Immature natural killer cell (primary cell): ENCODE data around the gene MRAP. TPM values are rescaled to one million over a fixed set of nuclear protein-coding genes. Genes with fewer than 3 reads are reported as not detected.
A peak's percentile ranks its signal among the peaks of the same experiment; 100 is the strongest.

ENCODE experiments used
- DNase-seq, 3 donors: peaks; one replicate each; pipeline ENCODE4 v3.0.0; 2022; ENCODE audit warnings: mixed read lengths in 1 of 3
- H3K27ac Mint-ChIP-seq, 6 donors: one replicate each; pipeline ENCODE4 v1.8.0; 2020; ENCODE audit warnings: mixed read lengths in 6 of 6, mild to moderate bottlenecking in 5 of 6, inconsistent platforms in 4 of 6, moderate library complexity in 3 of 6
- H3K27me3 Mint-ChIP-seq, 3 donors: one replicate each; pipeline ENCODE4 v1.8.0; 2020 to 2021; ENCODE audit warnings: low read depth in 3 of 3, mild to moderate bottlenecking in 3 of 3, mixed read lengths in 3 of 3, moderate library complexity in 3 of 3, inconsistent platforms in 1 of 3
- H3K36me3 Mint-ChIP-seq, 3 donors: one replicate each; pipeline ENCODE4 v1.8.0; 2020; ENCODE audit warnings: mixed read lengths in 3 of 3, inconsistent platforms in 2 of 3, mild to moderate bottlenecking in 2 of 3
- H3K4me1 Mint-ChIP-seq, 2 donors: one replicate each; pipeline ENCODE4 v1.8.0; 2020; ENCODE audit warnings: inconsistent platforms in 2 of 2, mild to moderate bottlenecking in 2 of 2, mixed read lengths in 2 of 2, moderate library complexity in 1 of 2
- H3K4me3 Mint-ChIP-seq, 5 donors: one replicate each; pipeline ENCODE4 v1.8.0; 2020; ENCODE audit warnings: mild to moderate bottlenecking in 5 of 5, mixed read lengths in 5 of 5, inconsistent platforms in 3 of 5, moderate library complexity in 3 of 5
- H3K9me3 Mint-ChIP-seq, 6 donors: one replicate each; pipeline ENCODE4 v1.8.0; 2020; ENCODE audit warnings: mild to moderate bottlenecking in 6 of 6, mixed read lengths in 6 of 6, inconsistent platforms in 4 of 6, moderate library complexity in 3 of 6
- polyA plus RNA-seq, 3 donors: library from polyadenylated mRNA; unstranded; fragments of 300-500 nt; fragmentation: Illumina TruSeq; gene quantifications; one replicate each; pipeline ENCODE4 v1.2.3, GENCODE V29; 2021

Gene MRAP
- polyA plus RNA-seq, 3 donors from 2014 or later, result not detected

GRCh38 chr21:32320059-32320458, 21.4 kb downstream of the MRAP start:
- no peak overlapping the region for H3K27ac Mint-ChIP-seq
- H3K9me3 Mint-ChIP-seq, result no peaks in the 10 kb centered on the region
- no peak for DNase-seq
- no peaks in the 10 kb centered on the region for H3K4me1 Mint-ChIP-seq
- H3K27me3 Mint-ChIP-seq, result no peaks in the 10 kb centered on the region
- H3K36me3 Mint-ChIP-seq, result peaks cover 18 to 51% (median 27%) of the 10 kb centered on the region in 3 donors
- no peak overlapping the region for H3K4me3 Mint-ChIP-seq

- no peak for DNase-seq
- H3K36me3 Mint-ChIP-seq, result peaks cover 23 to 57% (median 32%) of the 10 kb centered on the region in 3 donors
- no peaks in the 10 kb centered on the region for H3K27me3 Mint-ChIP-seq
- no peak overlapping the region for H3K4me3 Mint-ChIP-seq
- no peaks in the 10 kb centered on the region for H3K4me1 Mint-ChIP-seq
- H3K9me3 Mint-ChIP-seq, result no peaks in the 10 kb centered on the region
- no peak overlapping the region for H3K27ac Mint-ChIP-seq
These were observed 22.1 kb downstream of the MRAP start for GRCh38 chr21:32320726-32321125.

GRCh38 chr21:32321480-32321879, 22.8 kb downstream of the MRAP start:
- peaks cover 0 to 1% (median 0%) of the 10 kb centered on the region in 3 donors for H3K27me3 Mint-ChIP-seq
- peak overlapping the region in 1 of 6 donors; percentile 9 for H3K27ac Mint-ChIP-seq
- no peak for DNase-seq
- H3K4me3 Mint-ChIP-seq, result no peak overlapping the region
- no peaks in the 10 kb centered on the region for H3K4me1 Mint-ChIP-seq
- peaks cover 29 to 62% (median 38%) of the 10 kb centered on the region in 3 donors for H3K36me3 Mint-ChIP-seq
- no peaks in the 10 kb centered on the region for H3K9me3 Mint-ChIP-seq

GRCh38 chr21:32322103-32322502, 23.4 kb downstream of the MRAP start:
- peaks cover 35 to 67% (median 43%) of the 10 kb centered on the region in 3 donors for H3K36me3 Mint-ChIP-seq
- DNase-seq, result no peak
- H3K27me3 Mint-ChIP-seq, result peaks cover 0 to 3% (median 0%) of the 10 kb centered on the region in 3 donors

GRCh38 chr21:32322676-32323075, 24.0 kb downstream of the MRAP start:
- H3K4me3 Mint-ChIP-seq, result no peak overlapping the region
- H3K27me3 Mint-ChIP-seq, result peaks cover 0 to 3% (median 0%) of the 10 kb centered on the region in 3 donors
- no peak for DNase-seq
- no peaks in the 10 kb centered on the region for H3K4me1 Mint-ChIP-seq
- peaks cover 38 to 70% (median 45%) of the 10 kb centered on the region in 3 donors for H3K36me3 Mint-ChIP-seq
- no peak overlapping the region for H3K27ac Mint-ChIP-seq
- H3K9me3 Mint-ChIP-seq, result no peaks in the 10 kb centered on the region

More at GRCh38 chr21:32322103-32322502, 23.4 kb downstream of the MRAP start:
- Mint-ChIP-seq H3K27ac (no peak overlapping the region), H3K4me1 (no peaks in the 10 kb centered on the region), H3K9me3 (no peaks in the 10 kb centered on the region), H3K4me3 (no peak overlapping the region)

GRCh38 chr21:32325706-32326105, 27.1 kb downstream of the MRAP start:
- Mint-ChIP-seq H3K27ac (no peak overlapping the region), H3K36me3 (peaks cover 35 to 68% (median 47%) of the 10 kb centered on the region in 3 donors), H3K4me1 (no peaks in the 10 kb centered on the region), H3K9me3 (no peaks in the 10 kb centered on the region), H3K27me3 (peaks cover 0 to 3% (median 0%) of the 10 kb centered on the region in 3 donors), H3K4me3 (no peak overlapping the region)
- no peak for DNase-seq

GRCh38 chr21:32328595-32328994, 29.9 kb downstream of the MRAP start:
- Mint-ChIP-seq H3K27me3 (peaks cover 4 to 13% (median 7%) of the 10 kb centered on the region in 3 donors), H3K4me1 (no peaks in the 10 kb centered on the region), H3K36me3 (peaks cover 46 to 71% (median 50%) of the 10 kb centered on the region in 3 donors), H3K4me3 (no peak overlapping the region), H3K9me3 (no peaks in the 10 kb centered on the region), H3K27ac (no peak overlapping the region)
- no peak for DNase-seq

GRCh38 chr21:32329331-32329730, 30.7 kb downstream of the MRAP start:
- Mint-ChIP-seq H3K9me3 (no peaks in the 10 kb centered on the region), H3K27me3 (peaks cover 4 to 13% (median 7%) of the 10 kb centered on the region in 3 donors), H3K4me1 (no peaks in the 10 kb centered on the region), H3K27ac (no peak overlapping the region), H3K4me3 (no peak overlapping the region), H3K36me3 (peaks cover 43 to 68% (median 45%) of the 10 kb centered on the region in 3 donors)
- DNase-seq, result no peak

- Mint-ChIP-seq H3K4me1 (no peaks in the 10 kb centered on the region), H3K4me3 (no peak overlapping the region), H3K27me3 (peaks cover 4 to 13% (median 7%) of the 10 kb centered on the region in 3 donors), H3K27ac (no peak overlapping the region), H3K9me3 (no peaks in the 10 kb centered on the region), H3K36me3 (peaks cover 40 to 67% (median 43%) of the 10 kb centered on the region in 3 donors)
- DNase-seq, result no peak
These were observed 31.1 kb downstream of the MRAP start for GRCh38 chr21:32329776-32330175.

- H3K4me3 Mint-ChIP-seq, result no peak overlapping the region
- peaks cover 34 to 68% (median 45%) of the 10 kb centered on the region in 3 donors for H3K36me3 Mint-ChIP-seq
- H3K4me1 Mint-ChIP-seq, result no peaks in the 10 kb centered on the region
- no peak overlapping the region for H3K27ac Mint-ChIP-seq
- H3K27me3 Mint-ChIP-seq, result peaks cover 4 to 12% (median 7%) of the 10 kb centered on the region in 3 donors
- DNase-seq, result no peak
- H3K9me3 Mint-ChIP-seq, result no peaks in the 10 kb centered on the region
These were observed 32.2 kb downstream of the MRAP start for GRCh38 chr21:32330784-32331311.

- peak overlapping the region in 1 of 6 donors; percentile 36 for H3K27ac Mint-ChIP-seq
- H3K27me3 Mint-ChIP-seq, result peaks cover 4 to 12% (median 7%) of the 10 kb centered on the region in 3 donors
- peaks cover 35 to 69% (median 43%) of the 10 kb centered on the region in 3 donors for H3K36me3 Mint-ChIP-seq
- no peak for DNase-seq
- no peaks in the 10 kb centered on the region for H3K4me1 Mint-ChIP-seq
- no peaks in the 10 kb centered on the region for H3K9me3 Mint-ChIP-seq
- H3K4me3 Mint-ChIP-seq, result no peak overlapping the region
These were observed 33.0 kb downstream of the MRAP start for GRCh38 chr21:32331444-32332305.

GRCh38 chr21:32332463-32332951, 33.9 kb downstream of the MRAP start:
- Mint-ChIP-seq H3K36me3 (peaks cover 29 to 69% (median 39%) of the 10 kb centered on the region in 3 donors), H3K4me3 (peak overlapping the region in 1 of 5 donors; percentile 15), H3K27ac (peak overlapping the region in 3 of 6 donors; percentile 29 to 56 (median 36)), H3K27me3 (peaks cover 4 to 10% (median 7%) of the 10 kb centered on the region in 3 donors), H3K4me1 (no peaks in the 10 kb centered on the region), H3K9me3 (no peaks in the 10 kb centered on the region)
- DNase-seq, result no peak

- no peak overlapping the region for H3K27ac Mint-ChIP-seq
- no peaks in the 10 kb centered on the region for H3K9me3 Mint-ChIP-seq
- peaks cover 35 to 75% (median 37%) of the 10 kb centered on the region in 3 donors for H3K36me3 Mint-ChIP-seq
- peaks cover 4 to 10% (median 7%) of the 10 kb centered on the region in 3 donors for H3K27me3 Mint-ChIP-seq
- no peak for DNase-seq
- no peak overlapping the region for H3K4me3 Mint-ChIP-seq
- H3K4me1 Mint-ChIP-seq, result no peaks in the 10 kb centered on the region
These were observed 35.5 kb downstream of the MRAP start for GRCh38 chr21:32333953-32334673.
